M059J (cell line): ENCODE measurements around the gene KCTD6. TPM values are rescaled to one million over a fixed set of nuclear protein-coding genes. Genes with fewer than 3 reads are reported as not detected.

Experiments
- DNase-seq: peaks from one replicate; pipeline ENCODE4 v3.0.0-alpha.2; 2012; ENCODE audit warnings: low read depth
- total RNA-seq: library from RNA; depleted of rRNA; stranded (reverse); fragments of >200 nt; shearing (Covaris generic); gene quantifications from 2 replicates; pipeline ENCODE4 v1.2.3, GENCODE V29; 2014; rRNA removed

The KCTD6 gene
- total RNA-seq, result 5.7 and 11.6 TPM in 2 replicates

DNA sequence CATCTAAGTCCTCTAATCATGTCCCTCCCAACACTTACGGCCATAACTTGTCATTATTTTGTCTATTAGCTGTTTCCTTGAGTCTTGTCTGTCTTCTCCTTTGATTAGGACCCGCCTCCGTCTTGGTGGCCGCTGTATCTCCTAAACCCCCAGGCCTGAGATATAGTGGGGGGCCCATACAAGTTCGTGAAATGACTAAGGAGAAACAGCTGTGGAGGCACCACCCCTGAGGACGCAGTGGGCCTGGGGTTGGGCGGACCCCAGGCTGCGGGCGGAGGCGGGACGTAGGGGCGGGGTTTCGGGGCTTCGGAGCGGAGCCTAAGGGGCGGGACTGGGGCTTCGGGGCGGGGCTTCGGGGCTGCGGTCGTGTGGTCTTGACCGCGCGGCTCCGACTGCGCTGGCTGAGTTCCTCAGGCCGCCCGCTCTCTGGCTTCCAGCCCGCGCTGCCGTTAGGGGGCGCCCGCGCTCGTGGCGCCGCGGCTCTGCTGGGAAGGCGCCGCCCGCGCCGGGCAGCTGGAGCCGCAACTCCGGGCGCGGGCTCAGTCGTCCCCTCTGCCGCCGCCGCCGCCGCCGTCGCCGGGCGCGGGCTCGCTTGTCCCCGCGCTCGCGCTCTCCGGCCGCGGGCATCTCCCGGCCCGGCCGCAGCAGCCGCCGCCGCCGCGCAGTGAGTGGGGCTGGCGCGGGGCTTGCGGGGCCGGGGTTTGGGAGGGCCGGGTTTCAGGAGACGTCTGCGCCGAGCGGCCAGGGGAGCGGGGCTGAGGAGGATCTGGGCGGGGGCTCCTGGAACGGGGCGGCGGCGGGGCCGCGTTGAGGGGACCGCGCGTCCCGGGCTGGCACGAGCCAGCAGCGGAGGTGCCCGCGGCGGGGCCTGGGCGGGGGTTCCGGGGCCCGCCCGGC is at the start of gene KCTD6:
Gene KCTD6, plus strand, starts transcription at position 591 of the 897 bp plus-strand sequence. CDS start 6,660 bp downstream, outside the sequence.
- DNase-seq, result peak; percentile 82

DNA sequence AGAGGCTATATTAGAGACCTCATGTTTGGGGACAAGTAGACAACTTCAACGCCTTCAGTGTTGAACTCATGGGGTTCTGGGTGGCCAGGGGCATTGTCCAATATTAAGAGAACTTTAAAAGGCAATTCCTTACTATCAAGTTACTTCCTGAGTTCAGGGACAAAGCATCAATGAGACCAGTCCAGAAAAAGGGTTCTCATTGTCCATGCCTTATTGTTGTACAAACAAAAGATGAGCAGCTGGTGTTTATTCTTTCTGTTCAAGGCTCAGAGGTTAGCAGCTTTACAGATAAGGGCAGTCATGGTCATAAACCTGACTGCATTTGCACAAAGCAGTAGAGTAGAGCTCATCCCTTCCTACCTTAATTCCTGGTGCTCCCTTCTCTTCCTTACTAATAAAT is 39.7 kb upstream of the KCTD6 start:
- DNase-seq, result no peak

DNA sequence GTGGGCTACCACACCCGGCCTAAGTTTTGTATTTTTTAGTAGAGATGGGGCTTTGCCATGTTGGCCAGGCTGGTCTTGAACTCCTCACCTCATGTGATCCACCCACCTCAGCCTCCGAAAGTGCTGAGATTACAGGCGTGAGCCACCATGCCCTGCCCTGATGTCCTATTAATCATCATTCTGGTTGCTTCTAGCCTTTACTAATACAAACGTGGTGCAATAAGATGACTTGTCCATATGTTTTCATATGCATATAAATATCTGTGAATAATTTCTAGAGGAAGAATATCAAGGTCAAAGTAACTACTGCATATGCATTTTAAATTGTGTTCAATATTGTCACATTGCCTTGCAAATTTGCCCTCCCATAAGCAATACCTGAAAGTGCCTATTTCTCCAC is 32.7 kb upstream of the KCTD6 start:
- DNase-seq, result no peak

DNA sequence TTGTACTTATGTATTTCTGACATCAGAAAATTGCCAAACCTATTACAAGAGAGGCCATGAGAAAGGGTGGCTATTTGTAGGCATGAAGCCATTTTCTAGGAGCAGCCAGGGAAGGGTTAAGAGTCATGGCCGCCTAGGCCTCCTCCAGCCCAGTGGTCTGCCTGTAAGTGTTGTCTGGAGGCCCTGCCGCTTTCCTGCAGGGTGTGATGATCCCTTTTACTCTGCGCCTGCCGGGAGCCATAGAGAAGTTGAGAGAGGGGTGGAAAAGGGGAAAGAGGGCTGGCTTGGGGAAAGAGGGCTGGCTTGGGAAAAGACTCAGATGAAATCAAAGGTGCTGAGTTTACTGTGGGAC is 29.1 kb upstream of the KCTD6 start:
- no peak for DNase-seq

DNA sequence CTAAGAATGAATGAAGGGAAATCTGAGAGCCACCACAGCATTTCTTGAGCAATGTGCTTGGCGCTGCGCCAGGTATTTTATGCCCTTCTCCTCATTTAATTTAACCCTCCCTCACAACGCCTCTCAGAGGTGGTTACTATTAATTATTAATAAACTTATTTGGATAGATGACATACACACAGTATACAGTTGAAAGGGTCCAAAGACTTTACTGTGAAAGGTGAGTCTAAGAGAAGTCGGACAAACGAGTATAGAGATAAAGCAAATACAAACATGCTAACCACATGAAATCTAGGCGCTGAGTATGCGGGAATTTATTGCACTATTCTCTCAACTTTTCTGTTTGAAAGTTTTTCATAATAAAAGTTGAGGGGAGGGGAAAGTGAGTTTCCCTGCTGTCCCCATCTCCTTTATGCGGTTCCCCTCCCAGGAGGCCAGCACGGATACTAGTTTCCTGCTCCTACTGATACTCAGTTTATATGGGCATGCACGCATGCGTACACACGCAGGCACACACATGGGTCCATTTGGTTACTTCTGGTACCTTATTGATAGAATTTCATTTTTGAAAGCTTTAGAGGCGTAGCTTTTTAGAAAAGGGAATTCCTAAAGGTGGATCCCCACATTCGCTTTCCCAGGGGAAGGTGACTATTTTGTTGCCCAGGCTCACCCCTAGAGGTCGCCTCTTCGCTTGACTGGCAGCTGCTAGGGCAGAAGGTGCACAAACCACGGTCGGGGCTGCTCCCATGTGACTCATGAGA is 28.5 kb upstream of the KCTD6 start:
- DNase-seq, result peak; percentile 83

GRCh38 chr3:58463942-58464271 is 28.0 kb upstream of the KCTD6 start:
- no peak for DNase-seq

DNA sequence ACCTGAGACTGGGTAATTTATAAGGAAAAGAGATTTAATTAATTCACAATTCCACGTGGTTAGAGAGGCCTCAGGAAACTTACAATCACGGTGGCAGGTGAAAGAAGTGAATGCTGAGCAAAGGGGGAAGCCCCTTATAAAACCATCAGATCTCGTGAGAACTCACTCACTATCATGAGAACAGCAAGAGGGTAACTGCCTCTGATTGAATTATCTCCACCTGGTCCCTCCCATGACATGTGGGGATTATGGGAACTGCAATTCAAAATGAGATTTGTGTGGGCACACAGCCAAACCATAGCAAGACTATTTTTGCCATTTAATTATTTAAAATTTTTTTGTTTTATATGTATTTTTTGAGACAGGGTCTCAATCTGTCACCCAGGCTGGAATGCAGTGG is 27.0 kb upstream of the KCTD6 start:
- no peak for DNase-seq

DNA sequence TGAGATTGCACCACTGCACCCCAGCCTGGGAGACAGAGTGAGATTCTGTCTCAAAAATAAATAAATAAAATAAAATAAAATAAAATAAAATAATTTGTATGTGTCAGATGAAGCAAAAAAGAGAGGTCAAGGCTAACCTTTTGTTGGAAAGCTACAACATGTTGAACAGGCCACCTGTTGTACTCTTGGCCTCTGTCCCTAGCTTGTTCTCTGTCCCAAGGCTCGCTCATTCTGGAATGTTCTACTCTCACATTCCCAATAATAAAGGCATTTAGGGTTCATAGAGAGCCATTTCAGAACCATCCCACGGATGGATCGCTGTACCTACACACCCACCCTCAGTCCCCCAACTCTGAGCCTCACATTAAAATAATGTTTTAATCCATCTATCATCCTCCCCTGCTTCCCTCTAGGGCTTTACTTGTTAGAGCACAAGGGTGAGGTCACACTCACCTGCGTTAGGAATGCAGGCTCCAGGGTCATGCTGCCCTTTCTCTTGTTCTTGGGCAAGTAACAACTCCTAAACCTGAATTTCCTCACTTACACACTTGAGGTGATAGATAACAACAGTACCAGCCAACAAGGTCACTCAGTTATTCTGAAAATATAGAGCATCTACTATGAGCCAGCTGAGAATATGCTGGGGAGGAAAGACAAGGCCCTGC is 24.9 kb upstream of the KCTD6 start:
- DNase-seq, result no peak

GRCh38 chr3:58469096-58469495 is 22.8 kb upstream of the KCTD6 start:
- no peak for DNase-seq

GRCh38 chr3:58470363-58471024 is 21.4 kb upstream of the KCTD6 start:
- no peak for DNase-seq

DNA sequence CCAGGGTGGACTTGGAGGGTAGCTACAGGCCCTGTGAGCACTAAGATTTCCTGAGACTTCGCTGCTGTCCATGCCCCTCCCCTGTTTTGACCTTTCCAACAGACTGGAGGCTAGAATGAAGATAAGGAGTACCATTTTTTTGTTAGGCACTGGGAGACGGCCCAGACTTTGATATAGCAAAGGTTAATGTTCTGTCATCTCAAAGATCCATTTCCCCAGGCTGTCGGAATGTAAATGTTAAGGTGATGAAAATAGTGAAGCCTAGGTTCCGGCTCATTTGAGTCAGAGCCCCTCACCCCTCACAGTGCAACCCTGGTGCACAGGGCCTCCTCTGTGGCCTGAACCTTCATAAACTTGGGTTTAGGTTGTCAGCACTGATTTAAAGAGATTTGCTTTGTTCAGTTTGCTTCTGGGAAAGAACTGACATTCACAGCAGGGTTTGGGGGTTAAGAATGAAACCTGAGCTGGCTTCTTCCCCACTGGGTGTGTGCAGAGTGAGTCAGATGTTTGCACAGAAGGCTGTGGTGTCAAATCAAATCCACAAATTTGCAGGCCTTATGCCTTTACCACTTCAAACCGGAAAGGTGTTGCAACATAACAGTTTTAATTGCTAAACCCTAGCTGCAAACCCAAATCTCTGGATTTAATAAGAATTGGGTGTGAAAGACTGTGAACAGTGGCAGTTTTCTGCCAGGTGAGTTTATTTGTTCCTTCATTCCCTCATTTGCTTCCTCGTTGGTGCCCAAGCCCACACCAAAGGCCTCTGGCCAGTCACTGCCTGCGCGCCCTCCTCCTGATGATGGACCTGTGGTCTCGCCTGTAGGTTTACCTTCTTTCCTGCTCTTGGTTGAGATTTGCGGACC is 20.6 kb upstream of the KCTD6 start:
- peak; percentile 88 for DNase-seq

GRCh38 chr3:58473275-58473674 is 18.6 kb upstream of the KCTD6 start:
- DNase-seq, result no peak

- no peak for DNase-seq
Observed at GRCh38 chr3:58474348-58474911, 17.5 kb upstream of the KCTD6 start.

DNA sequence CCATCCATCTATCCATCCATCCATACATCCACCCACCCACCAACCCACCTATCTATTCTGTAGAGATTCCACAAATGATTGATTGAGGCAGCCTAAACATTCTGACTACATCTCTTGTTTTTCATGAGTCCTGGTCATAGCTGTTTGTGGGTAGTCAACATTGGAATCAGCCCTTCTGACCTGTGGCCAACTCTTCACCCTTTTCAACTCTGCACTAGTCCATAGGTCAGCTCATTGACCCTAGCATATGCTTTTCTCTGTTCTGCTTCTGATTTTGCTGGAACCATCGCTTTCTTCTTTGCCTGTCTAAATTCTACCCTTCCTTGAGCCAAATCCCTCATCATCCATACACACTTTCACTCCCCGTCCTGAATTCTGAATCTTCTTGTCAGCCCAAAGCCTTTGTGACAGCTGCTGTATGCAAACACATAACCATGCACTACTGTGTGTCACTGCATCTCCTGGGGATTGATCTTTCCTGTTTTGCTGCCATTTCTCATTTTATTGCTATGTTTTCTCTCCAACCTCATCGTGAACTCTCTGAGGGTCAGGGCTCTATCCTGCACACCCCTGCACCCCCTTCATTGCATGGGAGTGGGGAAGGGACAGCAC is 16.8 kb upstream of the KCTD6 start:
- DNase-seq, result no peak

- no peak for DNase-seq
Observed at GRCh38 chr3:58478781-58479180, 13.1 kb upstream of the KCTD6 start.

DNA sequence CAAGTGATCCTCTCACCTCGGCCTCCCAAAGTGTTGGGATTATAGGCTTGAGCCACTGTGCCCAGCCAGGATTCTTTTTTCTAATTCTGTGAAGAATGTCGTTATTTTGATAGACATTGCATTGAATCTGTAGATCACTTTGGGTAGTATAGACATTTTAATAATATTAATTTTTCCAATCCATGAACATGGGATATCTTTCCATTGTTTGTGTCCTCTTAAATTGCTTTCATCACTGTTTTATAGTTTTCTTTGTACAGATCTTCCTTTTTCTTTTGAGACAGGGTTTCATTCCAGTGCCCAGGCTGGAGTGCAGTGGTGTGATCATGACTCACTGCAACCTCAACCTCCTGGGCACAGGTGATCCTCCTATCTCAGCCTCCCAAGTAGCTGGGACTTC is 11.6 kb upstream of the KCTD6 start:
- no peak for DNase-seq

- DNase-seq, result no peak
Observed at GRCh38 chr3:58482917-58483636, 8.8 kb upstream of the KCTD6 start.

DNA sequence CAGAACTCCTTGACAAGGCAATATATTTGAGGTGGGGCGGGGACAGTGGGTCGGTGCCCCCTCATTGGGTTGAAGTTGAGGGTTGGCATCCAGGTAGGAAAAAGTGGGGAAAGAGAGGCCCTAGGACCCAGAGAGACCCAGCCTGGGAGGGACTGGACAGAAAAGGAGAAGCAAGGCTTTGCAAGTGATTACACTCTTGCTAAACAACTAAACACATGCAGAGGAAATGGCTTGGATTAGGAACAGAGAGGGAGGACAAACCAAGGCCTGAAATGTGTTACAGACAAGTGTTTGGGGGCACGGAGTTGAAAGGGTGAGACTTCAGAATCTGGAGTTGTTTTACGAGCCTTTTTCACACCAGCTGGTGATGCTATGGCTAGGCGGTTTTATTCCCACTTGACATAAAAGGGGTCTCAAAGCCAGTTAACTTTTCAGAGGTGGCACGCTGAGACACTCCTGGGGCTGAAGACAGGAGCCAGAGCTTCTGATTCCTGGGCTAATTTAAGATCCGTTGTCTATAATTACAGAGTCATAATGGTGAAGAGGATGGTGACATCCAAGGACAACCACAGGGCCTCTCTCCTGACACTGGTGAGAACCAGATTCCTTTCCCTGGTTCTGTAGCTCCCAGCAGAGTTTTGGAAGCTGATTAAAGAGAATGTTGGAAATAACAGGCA is 7.7 kb upstream of the KCTD6 start:
- DNase-seq, result no peak

DNA sequence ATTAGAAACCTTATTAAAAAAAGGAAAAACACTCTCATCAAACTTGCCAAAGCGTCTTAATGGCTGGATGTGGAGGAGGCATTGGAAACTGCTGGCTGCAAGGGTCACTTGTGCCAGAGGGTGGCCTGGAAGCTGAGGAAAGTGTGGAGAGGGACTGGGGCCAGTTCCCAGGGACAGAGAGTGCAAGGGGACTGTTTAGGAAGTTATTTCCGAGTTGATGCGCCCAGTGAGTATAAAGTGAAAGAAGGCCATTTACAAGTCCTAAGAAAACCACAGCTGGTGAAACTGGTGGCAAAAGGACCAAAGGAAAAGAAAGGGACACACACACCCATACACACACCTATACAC is 7.2 kb upstream of the KCTD6 start:
- no peak for DNase-seq
